CD4-positive, alpha-beta T cell treated with Interleukin-1 beta for 1 hour (primary cell): ENCODE results near the gene CXCL1.
"Not testable (repeated sequence)": the region's sequence is repeated elsewhere in the genome, so short reads cannot be mapped to it uniquely, and the experiment has no call there.

Experiments
- DNase-seq, 2 donors: peaks; one replicate each; pipeline ENCODE4 v3.0.0-alpha.2; 2020 to 2022

The CXCL1 gene

GRCh38 chr4:73885574-73886267 lies 16.5 kb downstream of the CXCL1 start:
- DNase-seq, result no peak

- no peak for DNase-seq
Observed at GRCh38 chr4:73891326-73891725, 22.1 kb downstream of the CXCL1 start.

GRCh38 chr4:73891739-73892405 lies 22.7 kb downstream of the CXCL1 start:
- DNase-seq, result no peak

- DNase-seq, result no peak
Observed at GRCh38 chr4:73892966-73893365, 23.8 kb downstream of the CXCL1 start.

GRCh38 chr4:73894001-73894400 lies 24.8 kb downstream of the CXCL1 start:
- no peak for DNase-seq

GRCh38 chr4:73895201-73896175 lies 26.3 kb downstream of the CXCL1 start:
- DNase-seq, result no peak

- no peak for DNase-seq
Observed at GRCh38 chr4:73896416-73896815, 27.2 kb downstream of the CXCL1 start.

GRCh38 chr4:73897380-73898136 lies 28.4 kb downstream of the CXCL1 start:
- DNase-seq, result no peak

GRCh38 chr4:73899338-73899737 lies 30.1 kb downstream of the CXCL1 start:
- not testable (repeated sequence) for DNase-seq

- DNase-seq, result no peak
Observed at GRCh38 chr4:73901031-73901430, 31.8 kb downstream of the CXCL1 start.

- no peak for DNase-seq
Observed at GRCh38 chr4:73902038-73902637, 32.9 kb downstream of the CXCL1 start.

GRCh38 chr4:73902817-73903547 lies 33.8 kb downstream of the CXCL1 start:
- DNase-seq, result no peak

GRCh38 chr4:73904491-73904890 lies 35.3 kb downstream of the CXCL1 start:
- no peak for DNase-seq

GRCh38 chr4:73908965-73909364 lies 39.8 kb downstream of the CXCL1 start:
- no peak for DNase-seq

GRCh38 chr4:73911746-73912145 lies 42.6 kb downstream of the CXCL1 start:
- no peak for DNase-seq

- DNase-seq, result no peak
Observed at GRCh38 chr4:73912191-73912590, 43.0 kb downstream of the CXCL1 start.

GRCh38 chr4:73914071-73914470 lies 44.9 kb downstream of the CXCL1 start:
- no peak for DNase-seq

- DNase-seq, result no peak
Observed at GRCh38 chr4:73916172-73916925, 47.2 kb downstream of the CXCL1 start.

GRCh38 chr4:73917081-73917501 lies 47.9 kb downstream of the CXCL1 start:
- DNase-seq, result no peak

GRCh38 chr4:73918058-73918457 lies 48.9 kb downstream of the CXCL1 start:
- DNase-seq, result no peak

GRCh38 chr4:73919691-73920090 lies 50.5 kb downstream of the CXCL1 start:
- no peak for DNase-seq
